GM21576 (cell line): ENCODE results near the gene ATF7.

Experiments used
- ATAC-seq: cut with Tn5 transposase; IDR thresholded peaks from one replicate; pipeline ENCODE4 v1.9.1; 2021; ENCODE audit warnings: mild to moderate bottlenecking, moderate library complexity; ENCODE audit not compliant: unreplicated experiment

The ATF7 gene

GRCh38 chr12:53532021-53532420 lies 94.2 kb downstream of the ATF7 start:
- no peak for ATAC-seq

GRCh38 chr12:53530920-53531319 lies 95.3 kb downstream of the ATF7 start:
- ATAC-seq, result no peak

GRCh38 chr12:53530061-53530460 lies 96.1 kb downstream of the ATF7 start:
- no peak for ATAC-seq

- no peak for ATAC-seq
Observed at GRCh38 chr12:53524476-53524875, 101.7 kb downstream of the ATF7 start.

GRCh38 chr12:53523131-53523530 lies 103.1 kb downstream of the ATF7 start:
- no peak for ATAC-seq

- no peak for ATAC-seq
Observed at GRCh38 chr12:53518381-53518780, 107.8 kb downstream of the ATF7 start.

GRCh38 chr12:53516758-53517455 lies 109.3 kb downstream of the ATF7 start:
- ATAC-seq, result no peak

- no peak for ATAC-seq
Observed at GRCh38 chr12:53515291-53515680, 110.9 kb downstream of the ATF7 start.

- ATAC-seq, result no peak
Observed at GRCh38 chr12:53514628-53515290, 111.4 kb downstream of the ATF7 start.

- no peak for ATAC-seq
Observed at GRCh38 chr12:53513712-53514410, 112.3 kb downstream of the ATF7 start.

GRCh38 chr12:53510181-53510812 lies 115.9 kb downstream of the ATF7 start:
- ATAC-seq, result no peak

- peak; percentile 89 for ATAC-seq
Observed at GRCh38 chr12:53508534-53509170, 117.5 kb downstream of the ATF7 start.

- ATAC-seq, result no peak
Observed at GRCh38 chr12:53507603-53507885, 118.6 kb downstream of the ATF7 start.

- ATAC-seq, result no peak
Observed at GRCh38 chr12:53506881-53507602, 119.1 kb downstream of the ATF7 start, which contains the start of gene NPFF. Gene NPFF, minus strand, starts transcription at chr12:53507484. Its CDS starts 10 bp downstream, at chr12:53507474.

GRCh38 chr12:53506450-53506785 lies 119.8 kb downstream of the ATF7 start:
- no peak for ATAC-seq

GRCh38 chr12:53505555-53506449 lies 120.4 kb downstream of the ATF7 start:
- ATAC-seq, result no peak

- no peak for ATAC-seq
Observed at GRCh38 chr12:53505086-53505485, 121.1 kb downstream of the ATF7 start.

- ATAC-seq, result no peak
Observed at GRCh38 chr12:53504004-53504920, 121.9 kb downstream of the ATF7 start.
